Measurements from ENCODE around the gene MRPL40. TPM values are rescaled to one million over a fixed set of nuclear protein-coding genes. Genes with fewer than 3 reads are reported as not detected.
A peak's percentile ranks its signal among the peaks of the same experiment; 100 is the strongest.

MRPL40 gene
- total and polyA plus RNA-seq, 2 donors (not counting 1 experiment from before 2014, with no cell fraction given): 12.5 to 21.9 TPM

DNA sequence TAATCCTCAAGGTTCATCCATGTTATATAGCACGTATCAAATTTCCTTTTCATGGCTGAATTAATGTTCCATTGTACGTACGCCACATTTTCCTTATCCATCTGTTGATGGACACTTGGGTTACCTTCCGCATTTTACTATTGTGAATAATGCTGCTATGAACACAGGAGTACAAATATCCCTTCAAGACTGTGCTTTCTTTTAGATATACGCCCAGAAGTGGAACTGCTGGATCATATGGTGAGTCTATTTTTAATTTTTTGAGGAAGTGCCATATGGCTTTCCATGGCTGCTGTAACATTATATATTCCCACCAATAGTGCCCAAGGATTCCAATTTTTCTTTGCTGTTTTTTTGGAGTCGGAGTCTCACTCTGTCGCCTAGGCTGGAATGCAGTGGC, 6.0 kb downstream of the MRPL40 start:
- ATAC-seq (ENCODE audit: low read depth) (no peak), DNase-seq (no peak)
- CTCF ChIA-PET: interaction anchor here (0.7 kb wide), 1 partner anchor 150 kb away, joined by 5 read pairs; no protein-coding TSS in a partner anchor
- intact Hi-C loops (cut with micrococcal nuclease): no loop called here
- Histone ChIP-seq H3K9ac (ENCODE audit: low read length) (no peak overlapping the region), H3K4me2 (replicated peaks; ENCODE audit: low read depth, low read length, poor library complexity, severe bottlenecking) (no peak overlapping the region), H3K36me3 (replicated peaks in 1 of 2; ENCODE audit: control extremely low read depth in 1 of 2, control insufficient read depth in 1 of 2, extremely low read depth in 1 of 2, insufficient read depth in 2 of 2, low read length in 1 of 2) (peaks cover 5 to 36% of the 10 kb centered on the region in 2 experiments), H3K4me3 (ENCODE audit: control extremely low read depth in 1 of 5, extremely low read depth in 1 of 5, insufficient read depth in 1 of 5, low read depth in 2 of 5, low read length in 4 of 5) (no peak overlapping the region), H3K79me2 (ENCODE audit: control insufficient read depth, insufficient read depth, low read length) (peaks cover 35% of the 10 kb centered on the region), H3K27me3 (replicated peaks in 1 of 4; ENCODE audit: control extremely low read depth in 1 of 4, control insufficient read depth in 3 of 4, insufficient read depth in 4 of 4, low read length in 3 of 4) (no peaks in the 10 kb centered on the region), H3K27ac (ENCODE audit: low read length in 2 of 2) (no peak overlapping the region), H2AFZ (ENCODE audit: insufficient read depth, low read depth, low read length, poor library complexity, severe bottlenecking) (no peak overlapping the region), H3K9me3 (ENCODE audit: control extremely low read depth in 1 of 3, control insufficient read depth in 2 of 3, insufficient read depth in 1 of 3, low read length in 2 of 3) (no peaks in the 10 kb centered on the region), H4K20me1 (ENCODE audit: control insufficient read depth, insufficient read depth, low read length, poor library complexity, severe bottlenecking) (peaks cover 10% of the 10 kb centered on the region), H3K4me1 (ENCODE audit: control insufficient read depth in 2 of 2, insufficient read depth in 2 of 2, low read length in 2 of 2) (peaks cover 24 to 29% of the 10 kb centered on the region in 2 donors)
- WGBS (ENCODE audit: insufficient coverage): 100% methylated on average over 3 of the region's 7 CpGs
- Mint-ChIP-seq H3K4me1 (peaks cover 37% of the 10 kb centered on the region), H3K9me3 (ENCODE audit: insufficient read depth) (no peaks in the 10 kb centered on the region), H3K27me3 (no peaks in the 10 kb centered on the region), H3K27ac (no peak overlapping the region), H3K4me3 (no peak overlapping the region)
- POLR2A ChIA-PET: no interaction called here
- TF ChIP-seq EZH2 (IDR thresholded peaks at IDR 0.05; ENCODE audit: borderline replicate concordance, insufficient read depth, low read depth, low read length, poor library complexity, severe bottlenecking): no peak
- TF ChIP-seq, protein P1, sequence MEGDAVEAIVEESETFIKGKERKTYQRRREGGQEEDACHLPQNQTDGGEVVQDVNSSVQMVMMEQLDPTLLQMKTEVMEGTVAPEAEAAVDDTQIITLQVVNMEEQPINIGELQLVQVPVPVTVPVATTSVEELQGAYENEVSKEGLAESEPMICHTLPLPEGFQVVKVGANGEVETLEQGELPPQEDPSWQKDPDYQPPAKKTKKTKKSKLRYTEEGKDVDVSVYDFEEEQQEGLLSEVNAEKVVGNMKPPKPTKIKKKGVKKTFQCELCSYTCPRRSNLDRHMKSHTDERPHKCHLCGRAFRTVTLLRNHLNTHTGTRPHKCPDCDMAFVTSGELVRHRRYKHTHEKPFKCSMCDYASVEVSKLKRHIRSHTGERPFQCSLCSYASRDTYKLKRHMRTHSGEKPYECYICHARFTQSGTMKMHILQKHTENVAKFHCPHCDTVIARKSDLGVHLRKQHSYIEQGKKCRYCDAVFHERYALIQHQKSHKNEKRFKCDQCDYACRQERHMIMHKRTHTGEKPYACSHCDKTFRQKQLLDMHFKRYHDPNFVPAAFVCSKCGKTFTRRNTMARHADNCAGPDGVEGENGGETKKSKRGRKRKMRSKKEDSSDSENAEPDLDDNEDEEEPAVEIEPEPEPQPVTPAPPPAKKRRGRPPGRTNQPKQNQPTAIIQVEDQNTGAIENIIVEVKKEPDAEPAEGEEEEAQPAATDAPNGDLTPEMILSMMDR (IDR thresholded peaks at IDR 0.05): no peak

DNA sequence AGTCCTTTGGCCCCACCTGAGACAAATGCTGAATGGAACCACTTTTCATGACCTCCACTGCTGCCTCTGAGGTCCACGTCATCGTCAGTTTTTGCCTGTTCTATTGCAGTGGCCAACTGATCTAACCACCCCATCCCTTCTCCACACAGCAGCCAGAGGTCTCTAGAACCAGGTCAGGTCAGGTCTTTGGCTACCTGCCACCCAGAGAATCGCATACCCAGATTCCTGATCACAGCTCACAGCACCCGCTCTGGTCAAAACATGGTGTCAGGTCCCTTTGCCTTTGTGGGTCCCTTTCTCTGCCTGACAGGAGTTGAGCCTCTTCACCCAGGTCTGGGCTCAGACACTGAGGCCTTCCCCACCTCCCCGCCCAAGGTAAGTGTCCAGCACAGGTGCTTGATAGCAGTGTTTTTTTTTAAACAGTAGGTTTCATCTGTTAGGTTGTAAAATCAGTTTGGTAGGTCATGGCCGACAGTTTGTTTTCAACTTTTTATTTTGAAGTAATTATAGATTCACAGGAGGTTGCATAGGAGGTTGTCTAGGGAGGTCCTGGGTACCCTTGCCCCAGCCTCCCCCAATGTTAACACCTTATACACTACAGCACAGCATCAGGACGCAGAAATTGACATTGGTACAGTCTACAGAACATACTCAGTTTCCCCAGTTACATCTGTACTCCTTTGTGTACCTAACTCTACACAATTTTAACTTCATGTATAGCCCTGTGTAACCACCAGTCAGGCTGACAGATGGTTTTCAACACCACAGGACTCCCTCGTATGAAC, 8.3 kb downstream of the MRPL40 start:
- H3K4me1 Mint-ChIP-seq: peaks cover 27% of the 10 kb centered on the region

More for the DNA sequence above, 8.3 kb downstream of the MRPL40 start:
- WGBS (ENCODE audit: insufficient coverage): 95% methylated on average over 6 of the region's 8 CpGs
- POLR2A ChIA-PET: no interaction called here
- no peak overlapping the region for H3K27ac ChIP-seq (ENCODE audit: low read length in 2 of 2)
- H3K4me2 ChIP-seq (replicated peaks; ENCODE audit: low read depth, low read length, poor library complexity, severe bottlenecking): no peak overlapping the region
- H3K9ac ChIP-seq (ENCODE audit: low read length): no peak overlapping the region
- no peak overlapping the region for H3K4me3 ChIP-seq (ENCODE audit: control extremely low read depth in 1 of 5, extremely low read depth in 1 of 5, insufficient read depth in 1 of 5, low read depth in 2 of 5, low read length in 4 of 5)
- H3K4me1 ChIP-seq (ENCODE audit: control insufficient read depth in 2 of 2, insufficient read depth in 2 of 2, low read length in 2 of 2): peaks cover 2 to 6% of the 10 kb centered on the region in 2 donors
- Mint-ChIP-seq H3K4me3 (no peak overlapping the region), H3K27ac (peak overlapping the region; percentile 10), H3K9me3 (ENCODE audit: insufficient read depth) (no peaks in the 10 kb centered on the region), H3K27me3 (no peaks in the 10 kb centered on the region)
- DNase-seq (no peak), ATAC-seq (ENCODE audit: low read depth) (no peak)
- intact Hi-C loops (cut with micrococcal nuclease): no loop called here
- H2AFZ ChIP-seq (ENCODE audit: insufficient read depth, low read depth, low read length, poor library complexity, severe bottlenecking): no peak overlapping the region
- H3K27me3 ChIP-seq (replicated peaks in 1 of 4; ENCODE audit: control extremely low read depth in 1 of 4, control insufficient read depth in 3 of 4, insufficient read depth in 4 of 4, low read length in 3 of 4): no peaks in the 10 kb centered on the region
- peaks cover 55% of the 10 kb centered on the region for H3K79me2 ChIP-seq (ENCODE audit: control insufficient read depth, insufficient read depth, low read length)
- H3K36me3 ChIP-seq (replicated peaks in 1 of 2; ENCODE audit: control extremely low read depth in 1 of 2, control insufficient read depth in 1 of 2, extremely low read depth in 1 of 2, insufficient read depth in 2 of 2, low read length in 1 of 2): peaks cover 4 to 43% of the 10 kb centered on the region in 2 experiments
- peaks cover 22% of the 10 kb centered on the region for H4K20me1 ChIP-seq (ENCODE audit: control insufficient read depth, insufficient read depth, low read length, poor library complexity, severe bottlenecking)
- TF ChIP-seq EZH2 (IDR thresholded peaks at IDR 0.05; ENCODE audit: borderline replicate concordance, insufficient read depth, low read depth, low read length, poor library complexity, severe bottlenecking): no peak
- TF ChIP-seq, protein P1 (IDR thresholded peaks at IDR 0.05): no peak
- no peaks in the 10 kb centered on the region for H3K9me3 ChIP-seq (ENCODE audit: control extremely low read depth in 1 of 3, control insufficient read depth in 2 of 3, insufficient read depth in 1 of 3, low read length in 2 of 3)
- CTCF ChIA-PET: no interaction called here
